GM13977 (cell line): ENCODE data around the gene SAFB2.

Source experiments
- DNase-seq: peaks from one replicate; pipeline ENCODE4 v3.0.0; 2012; ENCODE audit warnings: low spot score
- in situ Hi-C: fragments of 300-500 bp; cut with MboI; formaldehyde crosslinking; loops from one replicate; pipeline ENCODE4 v1.12.0; 2022; ENCODE audit warnings: low sequenced_read_pairs, low pct_unique_long_range_greater_than_20kb, mixed read lengths, inconsistent platforms; ENCODE audit not compliant: unreplicated experiment
- TF ChIP-seq, protein P1 (sequence below): IDR thresholded peaks from 2 replicates; pipeline ENCODE4 v1.5.1; 2012; ENCODE audit warnings: mild to moderate bottlenecking, control low read depth; ENCODE audit not compliant: insufficient read depth; ENCODE audit errors: extremely low read depth, missing control alignments

SAFB2 gene

DNA sequence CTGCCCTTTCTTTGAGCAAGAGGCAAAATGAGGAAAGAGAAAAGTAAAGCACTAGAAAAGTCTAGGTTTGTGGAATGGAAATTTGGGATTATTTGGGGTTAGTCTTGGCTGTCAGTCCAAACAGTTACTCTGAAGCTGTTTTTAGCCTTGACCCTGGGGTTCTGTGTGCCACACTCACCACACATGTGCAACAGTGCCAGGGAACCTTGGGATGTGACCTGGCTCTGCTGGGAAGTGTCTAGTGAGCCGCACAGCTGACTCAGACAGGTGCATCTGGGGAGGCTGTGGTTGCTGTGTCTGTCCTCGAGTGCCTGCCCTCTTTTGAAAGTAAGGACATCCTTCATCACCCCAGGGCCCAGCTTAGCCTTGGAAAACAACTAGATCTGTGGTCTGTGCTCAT lies 41.9 kb upstream of the SAFB2 start:
- no peak for DNase-seq
- TF ChIP-seq, protein P1, sequence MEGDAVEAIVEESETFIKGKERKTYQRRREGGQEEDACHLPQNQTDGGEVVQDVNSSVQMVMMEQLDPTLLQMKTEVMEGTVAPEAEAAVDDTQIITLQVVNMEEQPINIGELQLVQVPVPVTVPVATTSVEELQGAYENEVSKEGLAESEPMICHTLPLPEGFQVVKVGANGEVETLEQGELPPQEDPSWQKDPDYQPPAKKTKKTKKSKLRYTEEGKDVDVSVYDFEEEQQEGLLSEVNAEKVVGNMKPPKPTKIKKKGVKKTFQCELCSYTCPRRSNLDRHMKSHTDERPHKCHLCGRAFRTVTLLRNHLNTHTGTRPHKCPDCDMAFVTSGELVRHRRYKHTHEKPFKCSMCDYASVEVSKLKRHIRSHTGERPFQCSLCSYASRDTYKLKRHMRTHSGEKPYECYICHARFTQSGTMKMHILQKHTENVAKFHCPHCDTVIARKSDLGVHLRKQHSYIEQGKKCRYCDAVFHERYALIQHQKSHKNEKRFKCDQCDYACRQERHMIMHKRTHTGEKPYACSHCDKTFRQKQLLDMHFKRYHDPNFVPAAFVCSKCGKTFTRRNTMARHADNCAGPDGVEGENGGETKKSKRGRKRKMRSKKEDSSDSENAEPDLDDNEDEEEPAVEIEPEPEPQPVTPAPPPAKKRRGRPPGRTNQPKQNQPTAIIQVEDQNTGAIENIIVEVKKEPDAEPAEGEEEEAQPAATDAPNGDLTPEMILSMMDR, result no peak
- in situ Hi-C loops, result no loop called here

DNA sequence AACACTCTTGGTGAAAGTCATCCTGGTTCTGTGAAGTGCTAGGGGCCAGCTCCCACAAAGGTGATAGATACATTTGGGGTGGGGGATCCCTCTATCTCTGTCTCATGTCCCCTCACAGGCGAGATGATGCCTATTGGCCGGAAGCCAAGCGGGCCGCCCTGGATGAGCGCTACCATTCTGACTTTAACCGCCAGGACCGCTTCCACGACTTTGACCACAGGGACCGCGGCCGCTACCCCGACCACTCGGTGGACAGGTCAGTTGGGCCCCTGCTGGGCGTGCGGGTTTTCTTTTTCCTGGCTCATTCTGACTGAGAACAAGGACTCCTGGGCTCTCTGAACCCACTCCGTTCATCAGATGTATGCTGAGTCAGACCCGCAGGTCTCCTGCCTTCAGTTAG lies 41.3 kb upstream of the SAFB2 start:
- TF ChIP-seq, protein P1, result no peak
- in situ Hi-C loops, result no loop called here
- no peak for DNase-seq

DNA sequence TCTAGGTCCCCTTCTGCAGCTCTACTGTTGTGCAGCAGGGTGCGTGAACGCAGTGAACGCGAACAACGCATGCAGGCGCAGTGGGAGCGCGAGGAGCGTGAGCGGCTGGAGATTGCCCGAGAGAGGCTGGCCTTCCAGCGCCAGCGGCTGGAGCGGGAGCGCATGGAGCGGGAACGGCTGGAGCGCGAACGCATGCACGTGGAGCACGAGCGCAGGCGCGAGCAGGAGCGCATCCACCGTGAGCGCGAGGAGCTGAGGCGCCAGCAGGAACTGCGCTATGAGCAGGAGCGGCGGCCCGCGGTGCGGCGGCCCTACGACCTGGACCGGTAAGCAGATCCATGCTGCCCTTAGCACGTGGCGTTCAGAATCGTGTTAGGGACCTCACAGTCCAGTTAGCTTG lies 38.9 kb upstream of the SAFB2 start:
- in situ Hi-C loops, result no loop called here
- TF ChIP-seq, protein P1, result no peak
- DNase-seq, result no peak

DNA sequence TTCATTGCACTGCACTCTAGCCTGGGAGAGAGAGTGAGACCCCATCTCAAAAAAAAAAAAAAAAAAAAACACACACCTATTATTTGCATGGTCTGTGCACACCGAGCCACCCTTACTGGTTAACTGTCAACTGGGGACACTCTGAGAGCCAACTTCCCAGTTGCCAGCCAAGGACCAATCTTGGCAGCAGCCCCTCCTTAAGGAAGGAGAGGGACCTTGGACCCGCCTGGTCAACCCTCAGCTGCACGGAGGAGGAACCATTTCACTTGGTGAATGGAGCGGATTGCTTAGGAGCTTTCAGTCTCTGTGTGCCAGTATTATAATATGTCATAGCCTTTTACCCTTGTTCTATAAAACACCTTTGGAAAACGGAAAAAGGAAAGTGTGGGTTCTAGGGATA lies 32.8 kb upstream of the SAFB2 start:
- TF ChIP-seq, protein P1, result no peak
- in situ Hi-C loops, result no loop called here
- no peak for DNase-seq

DNA sequence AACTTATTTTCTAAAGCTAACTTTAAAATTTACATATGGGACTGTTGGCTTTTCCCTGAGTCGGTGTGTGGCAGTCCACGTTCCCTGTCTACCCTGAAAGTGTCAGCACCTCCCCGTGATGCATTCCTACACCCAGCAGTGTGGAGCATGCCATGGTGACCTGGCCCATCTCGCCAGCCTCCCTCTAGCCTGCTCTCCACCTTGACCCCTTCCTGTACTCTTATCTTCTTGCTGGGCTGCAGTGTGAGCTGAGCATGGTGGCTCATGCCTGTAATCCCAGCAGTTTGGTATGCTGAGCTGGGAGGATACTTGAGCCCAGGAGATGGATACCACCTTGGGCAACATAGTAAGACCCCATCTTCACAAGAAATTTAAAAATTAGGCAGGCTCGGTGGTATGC lies 32.4 kb upstream of the SAFB2 start:
- TF ChIP-seq, protein P1, result no peak
- in situ Hi-C loops, result no loop called here
- no peak for DNase-seq

DNA sequence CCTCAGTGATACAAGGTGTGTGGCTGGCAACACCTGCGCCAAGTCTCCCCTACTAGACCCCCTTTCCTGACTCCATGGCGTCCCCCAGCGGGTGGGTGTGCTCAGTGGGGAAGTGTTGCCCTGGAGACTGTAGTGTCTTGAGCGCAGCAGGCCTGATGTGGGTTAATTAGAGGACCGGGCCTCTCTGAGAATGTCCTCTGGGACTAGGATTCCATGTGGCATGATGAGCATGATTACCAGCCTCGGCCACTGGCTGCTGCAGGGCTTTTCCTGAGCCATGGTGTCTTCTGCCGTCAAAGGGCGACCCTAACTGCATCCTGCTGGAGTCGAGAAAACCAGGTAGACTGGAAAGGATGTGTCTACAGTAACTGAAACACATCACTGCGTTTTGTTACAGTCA lies 29.7 kb upstream of the SAFB2 start:
- in situ Hi-C loops, result no loop called here
- DNase-seq, result no peak
- TF ChIP-seq, protein P1, result no peak

DNA sequence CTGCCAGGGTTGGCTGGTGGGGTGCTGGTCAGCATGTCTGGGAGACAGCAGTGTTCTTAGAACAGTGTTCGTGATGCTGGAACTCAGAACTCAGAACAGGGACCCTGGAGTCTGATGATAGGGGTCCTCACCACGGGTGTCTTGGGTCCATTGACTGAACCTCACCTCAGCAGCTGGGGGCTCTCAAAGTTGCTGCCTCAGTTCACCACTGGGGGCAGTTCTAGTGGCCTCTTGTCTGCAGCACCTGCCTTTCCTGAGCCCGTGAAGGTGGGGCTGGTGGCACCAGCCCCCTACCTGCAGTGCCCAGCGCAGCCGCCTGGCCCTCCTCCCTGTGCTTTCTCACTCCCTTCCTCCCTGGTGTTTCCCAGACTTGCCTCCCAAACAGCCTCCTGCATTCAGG lies 28.8 kb upstream of the SAFB2 start:
- TF ChIP-seq, protein P1, result no peak
- DNase-seq, result no peak
- in situ Hi-C loops, result no loop called here
